Loucy (cell line): ENCODE results near the gene INSC.

Experiments
- H2AFZ ChIP-seq: fragments of 200-600 bp; sonication (generic); 2 replicates; pipeline ENCODE4 v1.6.0; 2016; ENCODE audit warnings: antibody characterized with exemption, mild to moderate bottlenecking, low read length, moderate library complexity
- H3F3A ChIP-seq: fragments of 200-600 bp; 2 replicates; pipeline ENCODE4 v1.6.0; 2016; ENCODE audit warnings: antibody characterized with exemption, low read depth, mild to moderate bottlenecking
- H3K27me3 ChIP-seq: fragments of 200-600 bp; sonication (generic); 2 replicates; pipeline ENCODE4 v1.6.1; 2014; ENCODE audit warnings: low read length, mild to moderate bottlenecking; ENCODE audit not compliant: insufficient read depth, poor library complexity, severe bottlenecking
- H3K36me3 ChIP-seq: fragments of 200-600 bp; sonication (generic); 2 replicates; pipeline ENCODE4 v1.6.1; 2016; ENCODE audit warnings: low read length; ENCODE audit not compliant: insufficient read depth
- H3K4me1 ChIP-seq: fragments of 200-600 bp; sonication (generic); 2 replicates; pipeline ENCODE4 v1.5.1; 2014; ENCODE audit warnings: low read length, mild to moderate bottlenecking; ENCODE audit not compliant: insufficient read depth, poor library complexity, severe bottlenecking
- H3K4me2 ChIP-seq: fragments of 200-600 bp; sonication (generic); 2 replicates; pipeline ENCODE4 v1.6.0; 2014; ENCODE audit warnings: antibody characterized with exemption, low read length, low read depth, mild to moderate bottlenecking; ENCODE audit not compliant: poor library complexity, severe bottlenecking
- H3K4me3 ChIP-seq: fragments of 200-600 bp; sonication (generic); 2 replicates; pipeline ENCODE4 v1.5.1; 2014; ENCODE audit warnings: low read length, mild to moderate bottlenecking, mixed read lengths; ENCODE audit not compliant: poor library complexity, severe bottlenecking
- H3K79me2 ChIP-seq: fragments of 200-600 bp; sonication (generic); 2 replicates; pipeline ENCODE4 v1.6.1; 2014; ENCODE audit warnings: low read length; ENCODE audit not compliant: insufficient read depth
- H3K9ac ChIP-seq: fragments of 200-600 bp; sonication (generic); 2 replicates; pipeline ENCODE4 v1.6.0; 2014; ENCODE audit warnings: mild to moderate bottlenecking, low read depth, low read length, moderate library complexity; ENCODE audit not compliant: poor library complexity, severe bottlenecking
- H3K9me2 ChIP-seq: fragments of 200-600 bp; sonication (generic); replicated peaks from 2 replicates; pipeline ENCODE4 v1.6.1; 2016; ENCODE audit warnings: low read depth, low read length, mixed read lengths
- H3K9me3 ChIP-seq: fragments of 200-600 bp; sonication (generic); 2 replicates; pipeline ENCODE4 v1.6.1; 2014; ENCODE audit warnings: mild to moderate bottlenecking, antibody characterized with exemption, low read length, low read depth; ENCODE audit not compliant: insufficient read depth
- H4K20me1 ChIP-seq: fragments of 200-600 bp; sonication (generic); 2 replicates; pipeline ENCODE4 v1.6.0; 2014; ENCODE audit warnings: antibody characterized with exemption, low read length, mild to moderate bottlenecking; ENCODE audit not compliant: insufficient read depth, poor library complexity, severe bottlenecking
- CTCF ChIP-seq: fragments of 200-600 bp; sonication (generic); conservative IDR thresholded peaks from 2 replicates; pipeline ENCODE4 v1.5.1; 2014; ENCODE audit warnings: mild to moderate bottlenecking, antibody characterized with exemption, low read length
- EZH2phosphoT487 ChIP-seq: fragments of 200-600 bp; IDR thresholded peaks from 2 replicates; pipeline ENCODE4 v1.6.1; 2018; ENCODE audit warnings: antibody characterized with exemption, mild to moderate bottlenecking, moderate library complexity, borderline replicate concordance

The INSC gene

GRCh38 chr11:15123849-15124248, 9.1 kb downstream of the INSC start:
- Histone ChIP-seq H3K9ac (no peak overlapping the region), H3K4me3 (no peak overlapping the region), H2AFZ (no peak overlapping the region), H3K4me1 (peaks cover 6% of the 10 kb centered on the region), H3K27me3 (no peaks in the 10 kb centered on the region), H3K4me2 (no peak overlapping the region), H4K20me1 (no peaks in the 10 kb centered on the region), H3K9me2 (no peaks in the 10 kb centered on the region), H3K9me3 (no peaks in the 10 kb centered on the region), H3K79me2 (no peaks in the 10 kb centered on the region), H3K36me3 (no peaks in the 10 kb centered on the region), H3F3A (no peaks in the 10 kb centered on the region)
- TF ChIP-seq EZH2phosphoT487 (no peak), CTCF (no peak)

GRCh38 chr11:15124528-15124927, 9.8 kb downstream of the INSC start:
- no peak overlapping the region for H2AFZ ChIP-seq
- no peaks in the 10 kb centered on the region for H3K79me2 ChIP-seq
- H3K4me2 ChIP-seq: no peak overlapping the region
- peaks cover under 1% of the 10 kb centered on the region for H3K4me1 ChIP-seq
- no peak overlapping the region for H3K9ac ChIP-seq
- H4K20me1 ChIP-seq: no peaks in the 10 kb centered on the region
- no peaks in the 10 kb centered on the region for H3K27me3 ChIP-seq
- H3K36me3 ChIP-seq: no peaks in the 10 kb centered on the region
- H3K4me3 ChIP-seq: no peak overlapping the region
- TF ChIP-seq CTCF (no peak), EZH2phosphoT487 (no peak)
- no peaks in the 10 kb centered on the region for H3K9me3 ChIP-seq
- no peaks in the 10 kb centered on the region for H3F3A ChIP-seq
- no peaks in the 10 kb centered on the region for H3K9me2 ChIP-seq

- TF ChIP-seq CTCF (no peak), EZH2phosphoT487 (no peak)
- no peaks in the 10 kb centered on the region for H3K36me3 ChIP-seq
- H3K27me3 ChIP-seq: no peaks in the 10 kb centered on the region
- H3F3A ChIP-seq: no peaks in the 10 kb centered on the region
- H3K9ac ChIP-seq: no peak overlapping the region
- no peak overlapping the region for H2AFZ ChIP-seq
- H3K79me2 ChIP-seq: no peaks in the 10 kb centered on the region
- H3K4me3 ChIP-seq: no peak overlapping the region
- H3K4me1 ChIP-seq: peaks cover 5% of the 10 kb centered on the region
- H3K9me2 ChIP-seq: no peaks in the 10 kb centered on the region
- no peaks in the 10 kb centered on the region for H3K9me3 ChIP-seq
- no peak overlapping the region for H3K4me2 ChIP-seq
- H4K20me1 ChIP-seq: no peaks in the 10 kb centered on the region
Observed at GRCh38 chr11:15127341-15127740, 12.6 kb downstream of the INSC start.
